Activated CD4-positive, alpha-beta T cell treated with anti-CD3 and anti-CD28 coated beads, Interleukin-2, amount 10 ng/mL, durations not matched to agents 24 days and 14 days (primary cell): ENCODE data around the gene ESYT1. TPM values are rescaled to one million over a fixed set of nuclear protein-coding genes. Genes with fewer than 3 reads are reported as not detected.

Experiments used
- DNase-seq: peaks from one replicate; pipeline ENCODE4 v3.0.0; 2022
- H3K27ac Mint-ChIP-seq: one replicate; pipeline ENCODE4 v1.8.0; 2022; ENCODE audit warnings: mild to moderate bottlenecking, mixed read lengths
- H3K27me3 Mint-ChIP-seq: one replicate; pipeline ENCODE4 v1.8.0; 2022; ENCODE audit warnings: mixed read lengths
- H3K36me3 Mint-ChIP-seq: one replicate; pipeline ENCODE4 v1.8.0; 2022; ENCODE audit warnings: low read depth, mild to moderate bottlenecking, mixed read lengths
- H3K4me1 Mint-ChIP-seq: one replicate; pipeline ENCODE4 v1.8.0; 2021; ENCODE audit warnings: mixed read lengths
- H3K4me3 Mint-ChIP-seq: one replicate; pipeline ENCODE4 v1.8.0; 2022; ENCODE audit warnings: mild to moderate bottlenecking, moderate library complexity, mixed read lengths
- H3K9me3 Mint-ChIP-seq: one replicate; pipeline ENCODE4 v1.8.0; 2021; ENCODE audit warnings: mixed read lengths
- intact Hi-C: fragments of 100-400 bp; cut with micrococcal nuclease; formaldehyde crosslinking; loops from one replicate; pipeline ENCODE4 v1.15.1; 2023
- total RNA-seq: library from RNA; stranded (reverse); gene quantifications from 2 replicates; pipeline ENCODE4 v1.2.3, GENCODE V29; 2022

The ESYT1 gene
- total RNA-seq, 1 donor from 2014 or later: 158 TPM

GRCh38 chr12:56157201-56158028 is 29.3 kb downstream of the ESYT1 start:
- peak; percentile 87 for DNase-seq
- no peaks in the 10 kb centered on the region for H3K9me3 Mint-ChIP-seq
- intact Hi-C loops: loop anchor here (1.0 kb wide), 1 partner anchor 39 kb away; the partner anchor contains the start of gene ZC3H10
- H3K27ac Mint-ChIP-seq: peak overlapping the region; percentile 94
- peaks cover 52% of the 10 kb centered on the region for H3K36me3 Mint-ChIP-seq
- no peaks in the 10 kb centered on the region for H3K27me3 Mint-ChIP-seq
- peaks cover 47% of the 10 kb centered on the region for H3K4me1 Mint-ChIP-seq
- peak overlapping the region; percentile 100 for H3K4me3 Mint-ChIP-seq

- peak; percentile 98 for DNase-seq
- Mint-ChIP-seq H3K9me3 (no peaks in the 10 kb centered on the region), H3K4me1 (peaks cover 45% of the 10 kb centered on the region), H3K36me3 (peaks cover 56% of the 10 kb centered on the region), H3K4me3 (peak within 1 kb of the TSS; percentile 100), H3K27me3 (no peaks in the 10 kb centered on the region), H3K27ac (peak within 1 kb of the TSS; percentile 94)
- intact Hi-C loops: loop anchor here (1.0 kb wide), 1 partner anchor 40 kb away; the partner anchor contains the start of gene ZC3H10
Observed at GRCh38 chr12:56158029-56158925, 30.2 kb downstream of the ESYT1 start, which contains the start of gene MYL6. MYL6 (plus strand) TSS chr12:56158359; CDS start chr12:56158402, 43 bp downstream.

GRCh38 chr12:56158926-56159461 is 30.9 kb downstream of the ESYT1 start:
- Mint-ChIP-seq H3K4me1 (peaks cover 43% of the 10 kb centered on the region), H3K36me3 (peaks cover 63% of the 10 kb centered on the region), H3K4me3 (peak overlapping the region; percentile 100), H3K27me3 (no peaks in the 10 kb centered on the region), H3K27ac (peak overlapping the region; percentile 94), H3K9me3 (no peaks in the 10 kb centered on the region)
- intact Hi-C loops: loop anchor here (1.0 kb wide), 2 partner anchors 33 to 41 kb away; partner anchors contain the start of gene ZC3H10
- DNase-seq: peak; percentile 77

GRCh38 chr12:56159482-56160192 is 31.6 kb downstream of the ESYT1 start:
- DNase-seq: no peak
- intact Hi-C loops: loop anchor here (1.0 to 2.0 kb wide), 3 partner anchors 7 to 33 kb away; partner anchors contain the start of genes MYL6B and SMARCC2
- peak overlapping the region; percentile 94 for H3K27ac Mint-ChIP-seq
- H3K9me3 Mint-ChIP-seq: no peaks in the 10 kb centered on the region
- H3K27me3 Mint-ChIP-seq: no peaks in the 10 kb centered on the region
- peaks cover 41% of the 10 kb centered on the region for H3K4me1 Mint-ChIP-seq
- H3K4me3 Mint-ChIP-seq: peak overlapping the region; percentile 100
- H3K36me3 Mint-ChIP-seq: peaks cover 69% of the 10 kb centered on the region

GRCh38 chr12:56160193-56160763 is 32.2 kb downstream of the ESYT1 start:
- Mint-ChIP-seq H3K27me3 (no peaks in the 10 kb centered on the region), H3K27ac (peak overlapping the region; percentile 94), H3K4me1 (peaks cover 40% of the 10 kb centered on the region), H3K36me3 (peaks cover 69% of the 10 kb centered on the region), H3K9me3 (no peaks in the 10 kb centered on the region), H3K4me3 (peak overlapping the region; percentile 100)
- DNase-seq: peak; percentile 90
- intact Hi-C loops: loop anchor here (1.0 to 2.0 kb wide), 2 partner anchors 8 to 29 kb away; partner anchors contain the start of genes MYL6B and SMARCC2

- H3K4me3 Mint-ChIP-seq: peak overlapping the region; percentile 100
- intact Hi-C loops: loop anchor here (1.0 to 2.0 kb wide), 2 partner anchors 9 to 28 kb away; partner anchors contain the start of genes MYL6B and SMARCC2
- H3K27me3 Mint-ChIP-seq: no peaks in the 10 kb centered on the region
- no peak for DNase-seq
- no peaks in the 10 kb centered on the region for H3K9me3 Mint-ChIP-seq
- H3K27ac Mint-ChIP-seq: peak overlapping the region; percentile 94
- peaks cover 69% of the 10 kb centered on the region for H3K36me3 Mint-ChIP-seq
- H3K4me1 Mint-ChIP-seq: peaks cover 37% of the 10 kb centered on the region
Observed at GRCh38 chr12:56160894-56161689, 33.0 kb downstream of the ESYT1 start.

- Mint-ChIP-seq H3K9me3 (no peaks in the 10 kb centered on the region), H3K4me1 (peaks cover 37% of the 10 kb centered on the region), H3K27me3 (no peaks in the 10 kb centered on the region), H3K4me3 (peak overlapping the region; percentile 100), H3K27ac (peak overlapping the region; percentile 60), H3K36me3 (peaks cover 70% of the 10 kb centered on the region)
- intact Hi-C loops: loop anchor here (2.0 kb wide), 1 partner anchor 27 kb away; the partner anchor contains the start of gene SMARCC2
- DNase-seq: no peak
Observed at GRCh38 chr12:56161690-56162351, 33.8 kb downstream of the ESYT1 start.

- Mint-ChIP-seq H3K27me3 (no peaks in the 10 kb centered on the region), H3K9me3 (no peaks in the 10 kb centered on the region), H3K36me3 (peaks cover 74% of the 10 kb centered on the region), H3K4me1 (peaks cover 33% of the 10 kb centered on the region), H3K27ac (peak overlapping the region; percentile 32), H3K4me3 (no peak overlapping the region)
- intact Hi-C loops: no loop called here
- DNase-seq: no peak
Observed at GRCh38 chr12:56162468-56163290, 34.6 kb downstream of the ESYT1 start.

GRCh38 chr12:56163533-56164344 is 35.7 kb downstream of the ESYT1 start:
- H3K4me1 Mint-ChIP-seq: peaks cover 35% of the 10 kb centered on the region
- H3K9me3 Mint-ChIP-seq: no peaks in the 10 kb centered on the region
- no peak for DNase-seq
- no peak overlapping the region for H3K4me3 Mint-ChIP-seq
- intact Hi-C loops: no loop called here
- peaks cover 78% of the 10 kb centered on the region for H3K36me3 Mint-ChIP-seq
- peak overlapping the region; percentile 67 for H3K27ac Mint-ChIP-seq
- H3K27me3 Mint-ChIP-seq: no peaks in the 10 kb centered on the region

- intact Hi-C loops: no loop called here
- Mint-ChIP-seq H3K9me3 (no peaks in the 10 kb centered on the region), H3K27ac (no peak overlapping the region), H3K4me1 (peaks cover 30% of the 10 kb centered on the region), H3K4me3 (no peak overlapping the region), H3K36me3 (peaks cover 75% of the 10 kb centered on the region), H3K27me3 (no peaks in the 10 kb centered on the region)
- DNase-seq: no peak
Observed at GRCh38 chr12:56164345-56164729, 36.3 kb downstream of the ESYT1 start.
